ENCODE data around the gene RIN1. TPM values are rescaled to one million over a fixed set of nuclear protein-coding genes. Genes with fewer than 3 reads are reported as not detected.

The RIN1 gene
- total RNA-seq, 1 donor from 2014 or later = 1.0 TPM

DNA sequence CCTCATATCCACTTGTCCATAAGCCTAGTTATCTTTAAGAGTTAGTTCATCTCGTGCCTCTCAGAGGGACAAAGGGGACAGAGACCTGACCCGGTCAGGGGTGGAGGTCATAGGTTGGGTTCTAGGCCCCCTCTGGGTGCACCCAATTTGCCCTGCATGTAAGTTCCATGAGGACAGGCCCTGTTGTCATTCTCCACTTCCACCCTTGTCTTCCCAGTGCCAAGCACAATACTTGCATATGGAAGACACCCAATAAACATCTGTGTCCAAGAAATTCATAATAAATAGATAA, 46.0 kb downstream of the RIN1 start:
- H3K27ac ChIP-seq (replicated peaks) = no peak overlapping the region
- H3K4me1 ChIP-seq = peaks cover 46% of the 10 kb centered on the region
- no peaks in the 10 kb centered on the region for H3K9me3 ChIP-seq (replicated peaks)
- H3K27me3 ChIP-seq (ENCODE audit: low read depth) = peaks cover 49% of the 10 kb centered on the region
- H3K4me3 ChIP-seq = no peak overlapping the region
- DNase-seq = no peak
- TF ChIP-seq, protein P1, sequence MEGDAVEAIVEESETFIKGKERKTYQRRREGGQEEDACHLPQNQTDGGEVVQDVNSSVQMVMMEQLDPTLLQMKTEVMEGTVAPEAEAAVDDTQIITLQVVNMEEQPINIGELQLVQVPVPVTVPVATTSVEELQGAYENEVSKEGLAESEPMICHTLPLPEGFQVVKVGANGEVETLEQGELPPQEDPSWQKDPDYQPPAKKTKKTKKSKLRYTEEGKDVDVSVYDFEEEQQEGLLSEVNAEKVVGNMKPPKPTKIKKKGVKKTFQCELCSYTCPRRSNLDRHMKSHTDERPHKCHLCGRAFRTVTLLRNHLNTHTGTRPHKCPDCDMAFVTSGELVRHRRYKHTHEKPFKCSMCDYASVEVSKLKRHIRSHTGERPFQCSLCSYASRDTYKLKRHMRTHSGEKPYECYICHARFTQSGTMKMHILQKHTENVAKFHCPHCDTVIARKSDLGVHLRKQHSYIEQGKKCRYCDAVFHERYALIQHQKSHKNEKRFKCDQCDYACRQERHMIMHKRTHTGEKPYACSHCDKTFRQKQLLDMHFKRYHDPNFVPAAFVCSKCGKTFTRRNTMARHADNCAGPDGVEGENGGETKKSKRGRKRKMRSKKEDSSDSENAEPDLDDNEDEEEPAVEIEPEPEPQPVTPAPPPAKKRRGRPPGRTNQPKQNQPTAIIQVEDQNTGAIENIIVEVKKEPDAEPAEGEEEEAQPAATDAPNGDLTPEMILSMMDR (IDR thresholded peaks at IDR 0.05; ENCODE audit: borderline replicate concordance) = no peak
- no peaks in the 10 kb centered on the region for H3K36me3 ChIP-seq
- intact Hi-C loops (cut with micrococcal nuclease) = no loop called here

DNA sequence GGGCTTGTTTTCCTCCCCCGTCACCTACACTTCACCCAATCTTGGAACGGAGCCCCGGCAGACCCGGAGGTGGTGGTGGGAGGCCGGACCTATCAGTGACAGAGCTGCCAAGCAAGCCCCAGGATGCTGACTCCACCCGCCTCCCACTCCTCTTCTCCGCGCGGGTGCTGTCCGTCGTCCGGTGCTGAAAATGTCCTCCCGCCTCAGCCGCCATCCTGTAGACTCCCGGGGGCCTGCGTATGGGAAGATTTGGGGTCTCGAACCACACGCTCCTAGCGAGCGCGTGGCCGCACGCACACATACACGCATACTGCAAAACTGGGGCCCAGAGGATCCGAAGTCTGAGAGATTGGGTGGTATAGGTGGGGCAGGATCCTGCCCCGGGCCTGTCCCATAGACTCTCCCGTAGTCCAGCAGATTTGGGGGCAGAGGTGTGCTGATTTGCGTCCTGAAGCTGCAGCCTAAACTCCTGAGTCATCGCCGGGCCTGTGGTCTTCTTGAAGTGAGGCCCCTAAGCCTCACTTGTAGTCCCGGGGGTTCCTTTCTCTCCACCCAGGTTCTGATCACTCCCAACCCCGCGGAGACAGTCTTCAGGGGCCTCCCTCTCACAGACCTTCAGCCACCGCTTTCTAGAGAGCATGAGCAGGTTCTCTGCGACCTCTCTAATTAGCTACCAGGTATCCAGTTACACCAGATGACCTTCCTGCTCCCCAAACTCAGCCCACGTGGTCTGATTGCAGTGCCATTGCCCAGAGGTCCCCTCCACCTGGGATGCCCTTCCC, 46.5 kb downstream of the RIN1 start:
- Histone ChIP-seq H3K27me3 (ENCODE audit: low read depth) (peaks cover 44% of the 10 kb centered on the region), H3K27ac (replicated peaks) (peak overlapping the region; percentile 97), H3K4me1 (peaks cover 50% of the 10 kb centered on the region), H3K36me3 (no peaks in the 10 kb centered on the region), H3K9me3 (replicated peaks) (no peaks in the 10 kb centered on the region), H3K4me3 (peak overlapping the region; percentile 92)
- TF ChIP-seq, protein P1 (IDR thresholded peaks at IDR 0.05; ENCODE audit: borderline replicate concordance) = no peak
- DNase-seq = peak; percentile 65
- intact Hi-C loops (cut with micrococcal nuclease) = no loop called here

DNA sequence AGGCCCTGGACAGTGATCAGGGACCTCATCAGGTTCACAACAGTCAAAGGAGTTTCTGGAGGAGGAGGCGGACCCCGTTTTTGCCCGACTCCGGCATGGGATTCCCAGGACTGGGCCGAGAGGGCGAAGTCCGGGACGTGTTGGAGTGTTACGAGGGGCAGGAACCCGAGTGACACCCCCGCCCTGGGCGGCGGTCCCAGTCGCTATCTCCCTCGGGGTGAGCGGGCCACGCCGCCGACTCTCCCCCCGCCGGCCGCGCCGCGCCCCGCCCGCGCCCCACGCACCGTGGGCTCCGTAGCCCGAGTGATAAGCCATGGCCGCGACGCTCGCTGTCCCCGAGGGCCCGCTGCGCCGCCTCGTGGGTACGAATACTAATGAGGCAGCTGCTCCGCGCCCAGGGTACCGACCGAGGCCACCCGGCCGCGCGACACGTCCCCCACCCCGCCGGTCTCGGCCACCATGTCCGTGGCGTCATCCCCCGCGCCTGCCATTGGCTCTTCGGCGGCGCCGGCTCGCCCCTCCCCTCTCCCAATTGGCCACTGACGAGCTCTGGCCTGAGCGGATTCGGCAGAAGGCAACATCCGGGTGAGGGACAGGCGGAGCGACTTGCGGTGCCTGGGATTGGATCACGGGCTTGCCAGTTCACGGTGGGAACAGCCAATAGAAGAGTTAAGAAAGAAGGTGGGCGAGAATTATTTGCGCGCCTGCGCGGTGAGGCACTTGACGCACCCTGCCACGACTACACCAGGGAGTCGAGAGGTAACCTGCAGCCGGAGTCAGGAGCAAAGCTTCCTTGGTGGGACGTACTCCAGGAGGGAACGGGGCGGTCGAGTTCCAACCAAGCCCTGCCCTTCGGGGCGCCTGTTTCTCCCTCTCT, 47.3 kb downstream of the RIN1 start, which contains the start of gene YIF1A:
YIF1A (minus strand) TSS at position 473 of the 877 bp plus-strand sequence; CDS start at position 315, 158 bp downstream.
- Histone ChIP-seq H3K27ac (replicated peaks) (peak within 1 kb of the TSS; percentile 97), H3K9me3 (replicated peaks) (no peaks in the 10 kb centered on the region), H3K4me3 (peak within 1 kb of the TSS; percentile 92), H3K4me1 (peaks cover 50% of the 10 kb centered on the region), H3K27me3 (ENCODE audit: low read depth) (peaks cover 35% of the 10 kb centered on the region), H3K36me3 (peaks cover 4% of the 10 kb centered on the region)
- DNase-seq = peak; percentile 99
- TF ChIP-seq, protein P1 (IDR thresholded peaks at IDR 0.05; ENCODE audit: borderline replicate concordance) = peak; percentile 13
- intact Hi-C loops (cut with micrococcal nuclease) = no loop called here

DNA sequence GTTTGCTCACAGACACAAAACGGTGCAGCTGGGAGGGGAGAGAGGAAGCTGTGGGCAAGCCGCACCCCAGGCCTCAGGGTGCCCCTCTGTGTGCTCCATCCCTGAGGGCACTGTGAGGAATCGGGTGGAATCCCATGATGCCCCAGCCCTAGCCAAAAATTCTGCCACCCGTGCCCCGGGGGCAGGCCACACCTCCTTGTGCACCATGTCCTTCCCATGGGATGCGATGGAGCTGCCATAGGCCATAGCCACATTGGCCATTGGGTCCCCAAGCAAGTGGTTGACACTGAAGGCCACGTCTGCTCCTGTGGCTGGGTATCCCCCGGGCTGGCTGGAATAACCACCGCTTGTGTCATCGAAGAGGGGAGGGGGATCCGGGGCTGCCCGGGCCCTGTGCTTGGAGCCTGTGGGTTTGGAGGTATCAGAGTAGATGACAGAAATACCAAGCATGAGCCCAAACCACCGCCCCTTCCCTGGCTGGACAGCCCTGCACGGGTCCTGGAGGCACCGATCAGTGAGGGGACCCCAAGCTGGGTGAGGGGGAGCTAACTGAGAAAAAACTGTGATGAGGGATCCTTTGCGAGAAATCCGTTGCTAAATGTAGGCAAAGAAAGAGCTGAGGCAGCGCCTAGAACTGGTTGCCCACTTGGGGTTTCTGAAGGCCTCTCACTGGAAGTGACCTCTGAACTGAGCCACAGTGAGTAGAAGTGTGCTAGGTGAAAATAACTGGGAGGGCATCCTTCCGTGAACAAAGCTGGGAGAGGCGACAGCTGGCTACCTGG, 48.2 kb downstream of the RIN1 start:
- DNase-seq = no peak
- peaks cover 50% of the 10 kb centered on the region for H3K4me1 ChIP-seq

More for the DNA sequence above, 48.2 kb downstream of the RIN1 start:
- peak overlapping the region; percentile 97 for H3K27ac ChIP-seq (replicated peaks)
- no peaks in the 10 kb centered on the region for H3K9me3 ChIP-seq (replicated peaks)
- peaks cover 27% of the 10 kb centered on the region for H3K27me3 ChIP-seq (ENCODE audit: low read depth)
- H3K4me3 ChIP-seq = peak overlapping the region; percentile 92
- intact Hi-C loops (cut with micrococcal nuclease) = no loop called here
- H3K36me3 ChIP-seq = peaks cover 4% of the 10 kb centered on the region
- TF ChIP-seq, protein P1 (IDR thresholded peaks at IDR 0.05; ENCODE audit: borderline replicate concordance) = no peak
